Caco-2 (cell line): Measurements from ENCODE around the gene RASSF7. TPM values are rescaled to one million over a fixed set of nuclear protein-coding genes. Genes with fewer than 3 reads are reported as not detected.
A peak's percentile ranks its signal among the peaks of the same experiment; 100 is the strongest.

ENCODE experiments used
- Bru-seq: library from RNA; stranded (reverse); fragments of 400-500 nt; gene quantifications from one replicate; lab custom pipeline; 2021; lab: Mats Ljungman, UMichigan
- BruChase-seq, 2 experiments: library from RNA; stranded (reverse); fragments of 400-500 nt; gene quantifications; one replicate each; lab custom pipeline; 2021; lab: Mats Ljungman, UMichigan
- BruUV-seq: library from RNA; stranded (reverse); fragments of 400-500 nt; replicated peaks from 2 replicates; lab custom pipeline; 2021; lab: Mats Ljungman, UMichigan
- CTCF ChIA-PET: fragments of 300-600 bp; sonication (Branson Sonifier 250); formaldehyde crosslinking; loops from one replicate; lab custom pipeline; 2022; ENCODE audit warnings: antibody characterized with exemption; lab: Charles Lee
- POLR2A ChIA-PET: fragments of 300-600 bp; sonication (Branson Sonifier 250); formaldehyde crosslinking; loops from one replicate; lab custom pipeline; 2022; ENCODE audit warnings: antibody characterized with exemption; lab: Charles Lee
- DNase-seq, 2 experiments: peaks; one replicate each; pipeline versions ENCODE4 v3.0.0 to v3.0.0-alpha.2; 2020 to 2022
- H3K27me3 ChIP-seq: replicated peaks from 2 replicates; pipeline ENCODE4 v1.6.0; 2011; ENCODE audit warnings: low read length; ENCODE audit not compliant: control insufficient read depth, insufficient read depth
- H3K36me3 ChIP-seq: 2 replicates; pipeline ENCODE4 v1.5.1; 2011; ENCODE audit warnings: low read length; ENCODE audit not compliant: control insufficient read depth, insufficient read depth
- H3K4me1 ChIP-seq: fragments of 250-450 bp; sonication (Bioruptor Pico); 2 replicates; pipeline ENCODE4 v1.5.1; 2020; ENCODE audit warnings: mild to moderate bottlenecking
- H3K4me3 ChIP-seq: 2 replicates; pipeline ENCODE4 v1.5.1; 2011; ENCODE audit warnings: low read depth, mild to moderate bottlenecking, control low read depth, low read length
- H3K9me3 ChIP-seq: fragments of 250-450 bp; sonication (Bioruptor Pico); 2 replicates; pipeline ENCODE4 v1.5.1; 2020; ENCODE audit warnings: mild to moderate bottlenecking, moderate library complexity
- H3K27ac Mint-ChIP-seq: one replicate; pipeline ENCODE4 v1.8.0; 2022; ENCODE audit warnings: mixed read lengths; ENCODE audit not compliant: unreplicated experiment
- H3K27me3 Mint-ChIP-seq: one replicate; pipeline ENCODE4 v1.8.0; 2022; ENCODE audit warnings: mixed read lengths; ENCODE audit not compliant: insufficient read depth, unreplicated experiment
- H3K36me3 Mint-ChIP-seq: one replicate; pipeline ENCODE4 v1.8.0; 2022; ENCODE audit warnings: mild to moderate bottlenecking, mixed read lengths; ENCODE audit not compliant: insufficient read depth, unreplicated experiment
- H3K4me1 Mint-ChIP-seq: one replicate; pipeline ENCODE4 v1.8.0; 2022; ENCODE audit warnings: low read depth, mixed read lengths; ENCODE audit not compliant: unreplicated experiment
- H3K4me3 Mint-ChIP-seq: one replicate; pipeline ENCODE4 v1.8.0; 2022; ENCODE audit warnings: mild to moderate bottlenecking, moderate library complexity, mixed read lengths; ENCODE audit not compliant: unreplicated experiment
- H3K9me3 Mint-ChIP-seq: one replicate; pipeline ENCODE4 v1.8.0; 2022; ENCODE audit warnings: mixed read lengths; ENCODE audit not compliant: unreplicated experiment
- intact Hi-C: fragments of 100-400 bp; cut with micrococcal nuclease; formaldehyde crosslinking; loops from one replicate; pipeline ENCODE4 v1.10.0; 2022; ENCODE audit not compliant: unreplicated experiment
- long read RNA-seq: library from polyadenylated mRNA; stranded (forward); transcript quantifications from one replicate; pipeline ENCODE4 v2.0.0, GENCODE V29; 2022
- total RNA-seq: library from RNA; stranded (reverse); gene quantifications from 2 replicates; pipeline ENCODE4 v1.2.3, GENCODE V29; 2022
- TF ChIP-seq, protein P1 (sequence below), 2 experiments: fragments of 200-600 bp in 1 of 2; IDR thresholded peaks; 1 replicate in 1 of 2; 2 replicates in 1 of 2; pipeline versions ENCODE4 v1.5.1 to v1.8.0; 2011 to 2022; ENCODE audit warnings: antibody characterized with exemption in 1 of 2, control low read depth in 1 of 2, inconsistent platforms in 1 of 2, low read depth in 1 of 2, low read length in 1 of 2, mild to moderate bottlenecking in 1 of 2, moderate library complexity in 1 of 2; ENCODE audit not compliant: insufficient read depth in 1 of 2, severe bottlenecking in 1 of 2, unreplicated experiment in 1 of 2

The RASSF7 gene, protein sequence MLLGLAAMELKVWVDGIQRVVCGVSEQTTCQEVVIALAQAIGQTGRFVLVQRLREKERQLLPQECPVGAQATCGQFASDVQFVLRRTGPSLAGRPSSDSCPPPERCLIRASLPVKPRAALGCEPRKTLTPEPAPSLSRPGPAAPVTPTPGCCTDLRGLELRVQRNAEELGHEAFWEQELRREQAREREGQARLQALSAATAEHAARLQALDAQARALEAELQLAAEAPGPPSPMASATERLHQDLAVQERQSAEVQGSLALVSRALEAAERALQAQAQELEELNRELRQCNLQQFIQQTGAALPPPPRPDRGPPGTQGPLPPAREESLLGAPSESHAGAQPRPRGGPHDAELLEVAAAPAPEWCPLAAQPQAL
- total RNA-seq (61.1 and 65.5 TPM in 2 replicates), Bru-seq, nascent RNA (percentile 66 among the genes with signal in this experiment), BruChase-seq, experiment 1, labeled RNA remaining after a 2-hour chase (percentile 79 among the genes with signal in this experiment), BruChase-seq, experiment 2, labeled RNA remaining after a 6-hour chase (percentile 77 among the genes with signal in this experiment)
- long read RNA-seq, transcript RASSF7-201 (4 exons, 1,731 nt) = major isoform, 243 of 347 reads
- long read RNA-seq, transcript RASSF7-202 (6 exons, 1,928 nt) = minor isoform, 5 of 347 reads
- long read RNA-seq, partial matches to known transcripts = 42 of 347 reads
- long read RNA-seq, other reads (novel, unspliced or antisense) = 54 of 347 reads

DNA sequence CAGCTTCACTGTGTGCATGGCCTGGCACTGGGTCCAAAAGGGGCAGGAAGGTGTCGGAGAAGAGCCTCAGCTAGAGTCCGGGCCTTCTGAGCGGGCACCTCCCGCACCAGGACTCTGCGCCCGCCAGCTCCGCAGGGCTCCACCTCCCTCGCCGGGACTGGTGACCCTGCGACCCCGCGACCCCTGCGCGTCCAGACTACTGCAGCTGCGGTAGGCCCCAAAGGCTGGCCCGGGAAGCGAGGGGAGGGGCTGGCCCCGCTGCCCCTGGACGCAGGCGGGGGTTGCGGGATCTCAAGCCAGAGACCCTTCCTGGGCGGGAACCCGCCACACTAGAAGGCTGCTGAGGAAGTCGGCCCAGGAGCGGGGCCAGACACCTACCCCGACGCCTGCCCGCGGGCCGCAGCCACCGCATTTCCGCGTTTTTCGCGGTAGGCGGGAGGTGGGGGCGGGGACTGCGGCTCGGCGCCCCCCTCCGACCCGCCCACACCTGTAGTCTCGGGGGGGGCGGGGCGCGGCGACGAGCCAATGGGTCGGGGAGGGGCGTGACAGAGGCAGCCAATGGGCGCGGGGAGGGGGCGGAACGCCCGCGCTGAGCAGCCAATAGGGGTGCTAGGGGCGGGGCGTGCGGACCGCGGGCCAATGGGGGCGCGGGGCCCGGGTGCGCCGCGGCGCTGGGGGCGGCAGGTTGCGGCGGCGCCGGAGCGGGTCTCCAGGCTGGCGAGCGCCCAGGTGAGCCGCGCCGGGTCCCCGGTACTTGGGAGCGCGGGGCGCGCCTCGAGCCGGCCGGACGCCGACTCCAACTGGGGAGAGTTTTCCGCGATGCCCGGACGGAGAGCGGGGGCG, at the start of gene RASSF7, which contains the start of gene LMNTD2:
Gene RASSF7 (plus strand): TSS at position 666 of the 843 bp plus-strand sequence. CDS start 799 bp downstream, outside the sequence.
Gene LMNTD2 (minus strand): TSS at position 434 of the 843 bp plus-strand sequence. CDS start 22 bp downstream, at position 412.
- POLR2A ChIA-PET = interaction anchor here (1.2 to 1.4 kb wide), 2 partner anchors 15 kb away, joined by 7 to 10 read pairs; partner anchors contain the start of gene PHRF1
- Mint-ChIP-seq H3K4me1 (peaks cover 14% of the 10 kb centered on the region), H3K27me3 (no peaks in the 10 kb centered on the region), H3K9me3 (no peaks in the 10 kb centered on the region), H3K27ac (peak within 1 kb of the TSS; percentile 78), H3K36me3 (peaks cover 54% of the 10 kb centered on the region), H3K4me3 (peak within 1 kb of the TSS; percentile 90)
- no peaks in the 10 kb centered on the region for H3K9me3 ChIP-seq
- intact Hi-C loops = loop anchor here (1.0 to 10.0 kb wide), 4 partner anchors 8 to 134 kb away; partner anchors contain the start of genes DEAF1, PHRF1 and TMEM80
- peak within 1 kb of the TSS; percentile 68 for H3K4me3 ChIP-seq
- no peaks in the 10 kb centered on the region for H3K27me3 ChIP-seq
- TF ChIP-seq, protein P1, sequence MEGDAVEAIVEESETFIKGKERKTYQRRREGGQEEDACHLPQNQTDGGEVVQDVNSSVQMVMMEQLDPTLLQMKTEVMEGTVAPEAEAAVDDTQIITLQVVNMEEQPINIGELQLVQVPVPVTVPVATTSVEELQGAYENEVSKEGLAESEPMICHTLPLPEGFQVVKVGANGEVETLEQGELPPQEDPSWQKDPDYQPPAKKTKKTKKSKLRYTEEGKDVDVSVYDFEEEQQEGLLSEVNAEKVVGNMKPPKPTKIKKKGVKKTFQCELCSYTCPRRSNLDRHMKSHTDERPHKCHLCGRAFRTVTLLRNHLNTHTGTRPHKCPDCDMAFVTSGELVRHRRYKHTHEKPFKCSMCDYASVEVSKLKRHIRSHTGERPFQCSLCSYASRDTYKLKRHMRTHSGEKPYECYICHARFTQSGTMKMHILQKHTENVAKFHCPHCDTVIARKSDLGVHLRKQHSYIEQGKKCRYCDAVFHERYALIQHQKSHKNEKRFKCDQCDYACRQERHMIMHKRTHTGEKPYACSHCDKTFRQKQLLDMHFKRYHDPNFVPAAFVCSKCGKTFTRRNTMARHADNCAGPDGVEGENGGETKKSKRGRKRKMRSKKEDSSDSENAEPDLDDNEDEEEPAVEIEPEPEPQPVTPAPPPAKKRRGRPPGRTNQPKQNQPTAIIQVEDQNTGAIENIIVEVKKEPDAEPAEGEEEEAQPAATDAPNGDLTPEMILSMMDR (IDR thresholded peaks at IDR 0.05; ENCODE audit: insufficient read depth in 1 of 2, low read depth in 1 of 2, low read length in 1 of 2, severe bottlenecking in 1 of 2, unreplicated experiment in 1 of 2) = no peak
- peaks cover 36% of the 10 kb centered on the region for H3K4me1 ChIP-seq
- H3K36me3 ChIP-seq = peaks cover 8% of the 10 kb centered on the region
- DNase-seq = peak; percentile 96 to 98
- BruUV-seq = no TSS peak
- CTCF ChIA-PET = interaction anchor here (0.7 to 1.5 kb wide), 2 partner anchors 15 to 173 kb away, joined by 4 read pairs; no protein-coding TSS in a partner anchor

DNA sequence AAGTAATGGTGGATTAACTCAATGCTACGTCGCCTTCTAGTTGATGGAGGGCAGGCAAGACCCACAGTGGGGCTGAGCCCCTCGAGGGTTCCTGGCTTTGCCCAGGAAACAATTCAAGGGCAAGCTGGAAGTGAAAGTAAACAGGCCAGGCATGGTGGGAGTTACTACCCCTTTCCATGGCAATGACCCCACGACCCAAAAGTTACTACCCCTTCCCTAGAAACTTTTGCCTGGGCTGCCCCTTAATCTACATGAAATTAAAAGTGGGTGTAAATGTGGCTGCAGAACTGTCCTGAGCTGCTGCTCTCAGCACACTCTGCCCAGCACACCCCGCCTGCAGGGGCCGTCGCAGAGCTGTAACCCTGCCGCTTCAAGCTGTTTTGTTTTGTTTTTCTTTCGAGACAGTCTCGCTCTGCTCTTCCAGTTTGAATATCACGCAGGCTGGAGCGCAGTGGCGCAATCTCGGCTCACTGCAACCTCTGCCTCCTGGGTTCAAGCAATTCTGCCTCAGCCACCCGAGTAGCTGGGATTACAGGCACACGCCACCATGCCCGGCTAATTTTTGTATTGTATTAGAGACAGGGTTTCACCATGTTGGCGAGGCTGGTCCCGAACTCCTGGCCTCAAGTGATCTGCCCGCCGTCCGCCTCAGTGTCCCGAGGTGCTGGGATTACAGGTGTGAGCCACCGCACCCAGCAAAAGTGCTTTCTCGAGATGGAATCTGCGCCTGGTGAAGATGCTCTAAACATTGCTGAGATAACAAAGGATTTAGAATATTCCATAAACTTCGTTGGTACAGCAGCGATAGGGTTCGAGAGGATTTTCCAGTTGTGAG, 47.8 kb upstream of the RASSF7 start:
- Mint-ChIP-seq H3K36me3 (peaks cover 29% of the 10 kb centered on the region), H3K27ac (no peak overlapping the region), H3K4me1 (no peaks in the 10 kb centered on the region), H3K27me3 (no peaks in the 10 kb centered on the region), H3K4me3 (no peak overlapping the region), H3K9me3 (peaks cover 15% of the 10 kb centered on the region)
- TF ChIP-seq, protein P1 (IDR thresholded peaks at IDR 0.05; ENCODE audit: insufficient read depth in 1 of 2, low read depth in 1 of 2, low read length in 1 of 2, severe bottlenecking in 1 of 2, unreplicated experiment in 1 of 2) = no peak
- no peak overlapping the region for H3K4me3 ChIP-seq
- no peak for DNase-seq
- ChIA-PET POLR2A (interaction anchor here (0.6 kb wide), 2 partner anchors 63 to 173 kb away, joined by 4 to 6 read pairs; no protein-coding TSS in a partner anchor), CTCF (no interaction called here)
- no TSS peak for BruUV-seq
- intact Hi-C loops = no loop called here
- H3K9me3 ChIP-seq = peaks cover 6% of the 10 kb centered on the region; the same call in 1 of the 2 replicates
- no peaks in the 10 kb centered on the region for H3K27me3 ChIP-seq
- no peaks in the 10 kb centered on the region; the same call in 1 of the 2 replicates for H3K36me3 ChIP-seq
- peaks cover 6% of the 10 kb centered on the region; the same call in 1 of the 2 replicates for H3K4me1 ChIP-seq
